Right renal cortex interstitium (tissue), 3 donors: ENCODE results near the gene PITX2. TPM values are rescaled to one million over a fixed set of nuclear protein-coding genes. Genes with fewer than 3 reads are reported as not detected.

Experiments used
- DNase-seq, 3 donors: peaks; one replicate each; pipeline ENCODE4 v3.0.0-alpha.2; 2013; ENCODE audit warnings: low read depth in 3 of 3, low spot score in 2 of 3
- polyA plus RNA-seq, 3 donors: library from polyadenylated mRNA; unstranded; fragments of 120-200 nt; gene quantifications; one replicate each; pipeline ENCODE4 v1.2.1, GENCODE V29; 2013; ENCODE audit not compliant: insufficient read length in 3 of 3

PITX2 gene
- polyA plus RNA-seq, 3 donors: 2.0 to 3.2 (median 2.3) TPM

DNA sequence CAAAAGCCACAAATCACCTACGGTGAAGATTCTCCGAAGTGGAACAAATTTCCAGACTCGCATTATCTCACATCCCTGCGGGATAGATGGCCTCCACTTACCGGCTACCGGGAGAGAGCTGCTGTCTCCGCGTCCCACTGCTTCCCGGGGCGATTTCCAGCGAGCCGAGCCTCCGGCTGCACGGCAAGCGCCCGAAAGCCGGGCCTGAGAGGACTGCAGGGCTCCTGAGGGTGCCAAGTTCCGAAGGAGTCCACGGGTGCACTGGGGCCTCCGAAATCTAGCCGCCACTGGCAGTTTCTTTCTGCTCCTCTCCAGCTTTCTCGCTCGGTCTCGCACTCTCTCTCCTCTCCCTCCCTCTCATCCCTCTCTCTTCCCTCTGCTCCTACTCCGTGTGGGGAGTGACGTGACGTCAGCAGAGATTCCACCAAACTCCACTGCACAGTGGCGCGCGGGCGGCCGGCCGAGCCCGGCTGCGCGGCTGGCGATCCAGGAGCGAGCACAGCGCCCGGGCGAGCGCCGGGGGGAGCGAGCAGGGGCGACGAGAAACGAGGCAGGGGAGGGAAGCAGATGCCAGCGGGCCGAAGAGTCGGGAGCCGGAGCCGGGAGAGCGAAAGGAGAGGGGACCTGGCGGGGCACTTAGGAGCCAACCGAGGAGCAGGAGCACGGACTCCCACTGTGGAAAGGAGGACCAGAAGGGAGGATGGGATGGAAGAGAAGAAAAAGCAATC, 14.0 kb upstream of the PITX2 start:
- no peak for DNase-seq

GRCh38 chr4:110636171-110636679, 13.3 kb upstream of the PITX2 start:
- no peak for DNase-seq

DNA sequence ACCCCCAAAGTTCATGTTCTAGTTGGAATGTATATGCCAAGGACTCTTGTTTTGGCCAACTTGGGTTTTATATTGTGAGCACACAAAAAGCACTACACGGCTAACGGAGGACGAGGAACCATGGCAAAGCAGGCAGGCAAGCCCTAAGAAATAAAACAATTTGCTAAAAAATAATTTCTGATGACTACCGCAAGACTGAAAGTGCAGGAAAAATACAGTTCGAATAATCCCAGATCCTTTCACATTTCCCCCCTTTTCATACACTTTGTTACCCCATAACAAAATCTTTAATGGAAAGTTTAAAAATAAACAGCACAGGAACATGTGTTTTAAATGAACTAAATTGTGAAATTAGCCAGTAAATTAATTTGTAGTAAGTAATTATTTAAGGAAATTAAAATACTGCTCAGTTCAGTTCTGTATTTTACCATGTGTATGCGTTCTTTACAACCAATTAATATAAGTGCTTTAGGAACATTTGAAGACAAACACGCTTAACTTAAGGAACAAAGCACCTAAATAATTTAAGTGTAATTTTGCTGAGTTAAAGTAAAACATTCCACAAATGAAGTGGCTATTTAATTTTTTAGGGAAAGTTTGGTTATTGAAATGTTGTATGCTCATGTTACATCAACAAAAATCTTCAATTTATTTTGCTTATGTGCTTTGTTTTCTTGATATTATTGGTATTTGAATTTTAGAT, 12.4 kb upstream of the PITX2 start:
- no peak for DNase-seq

GRCh38 chr4:110634350-110635162, 11.7 kb upstream of the PITX2 start:
- no peak for DNase-seq

DNA sequence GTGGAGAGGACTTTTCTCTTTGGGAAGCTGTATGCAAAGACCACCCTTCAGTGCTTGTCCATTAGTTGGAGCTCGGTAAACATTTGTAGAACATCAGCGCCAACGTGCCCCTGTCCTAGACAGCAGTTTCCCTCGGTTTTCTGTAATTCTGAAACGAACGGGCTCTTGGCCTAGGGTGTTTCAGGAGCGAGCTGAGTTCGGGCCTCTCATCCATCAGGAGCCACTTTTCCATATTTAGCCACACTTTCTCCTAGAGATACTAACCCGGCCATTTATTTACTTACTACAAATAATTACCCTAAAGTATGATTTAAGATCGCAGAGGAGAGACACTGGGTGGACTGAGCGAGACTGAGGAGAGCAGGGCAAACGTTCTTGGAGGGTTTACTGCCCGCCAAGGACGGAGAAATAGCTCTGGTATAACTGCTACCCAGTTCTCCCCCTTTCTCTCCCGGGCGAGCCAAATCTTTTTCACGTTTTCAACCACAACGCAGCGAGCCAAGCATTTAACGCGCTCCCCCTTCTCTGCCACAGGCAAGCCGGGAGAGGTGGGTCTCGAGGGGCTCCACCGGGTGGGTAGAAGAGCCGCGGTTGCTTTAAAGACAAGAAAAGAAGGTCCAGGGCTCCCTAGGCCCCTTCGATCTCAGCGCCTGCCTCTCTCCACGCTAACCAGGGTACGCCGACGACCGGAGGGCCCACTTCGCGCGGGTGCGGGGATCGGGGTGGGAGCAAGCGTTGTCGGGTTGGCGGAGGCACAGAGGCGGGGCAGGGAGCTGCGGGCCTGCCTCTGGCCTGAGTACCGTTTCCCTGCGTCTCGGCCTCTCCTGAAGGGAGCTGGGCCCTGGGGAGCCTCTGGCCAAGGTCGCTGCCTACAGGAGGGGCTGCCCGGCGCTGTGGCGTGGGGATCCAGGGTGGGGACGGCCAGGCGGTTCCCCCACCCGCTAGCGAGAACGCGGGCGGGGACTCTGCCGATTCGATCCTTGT, 10.8 kb upstream of the PITX2 start:
- no peak for DNase-seq

GRCh38 chr4:110632506-110633357, 9.9 kb upstream of the PITX2 start:
- no peak for DNase-seq

- peak; percentile 77 to 87 (median 82) for DNase-seq
Measured at GRCh38 chr4:110631584-110632505, 9.0 kb upstream of the PITX2 start.

DNA sequence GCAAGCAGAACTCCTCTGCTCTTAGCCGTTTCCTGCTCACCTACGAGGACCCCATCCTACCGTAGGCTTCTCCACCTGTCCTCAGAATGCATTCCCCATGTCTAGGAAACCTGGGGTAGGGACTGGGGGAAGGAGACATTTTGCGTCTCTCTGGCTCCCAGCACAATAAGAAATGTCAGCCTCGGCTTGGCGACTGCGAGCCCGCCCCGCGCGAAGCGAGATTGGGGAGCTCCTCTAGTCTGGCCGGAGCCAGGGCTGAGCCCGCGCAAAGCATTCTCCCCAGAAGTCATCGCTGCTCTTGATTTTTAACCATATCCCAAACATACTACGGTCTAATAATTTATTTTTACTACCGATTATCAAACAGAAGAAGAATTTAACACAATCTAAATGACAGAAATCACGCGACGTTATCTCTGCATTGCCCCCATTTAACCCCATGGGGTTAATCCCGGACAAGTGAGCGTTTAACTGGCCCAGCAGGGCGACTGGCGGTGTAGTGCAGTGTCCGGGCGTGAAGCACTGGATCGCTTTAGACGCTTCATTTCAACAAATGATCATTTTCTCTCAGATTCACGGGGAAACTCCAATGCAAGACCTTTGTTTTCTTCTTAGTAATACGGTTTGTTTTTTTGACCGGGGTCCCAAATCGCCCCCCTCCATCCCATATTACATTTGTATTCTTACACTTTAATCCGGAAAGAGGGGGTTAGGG, 8.0 kb upstream of the PITX2 start:
- no peak for DNase-seq

DNA sequence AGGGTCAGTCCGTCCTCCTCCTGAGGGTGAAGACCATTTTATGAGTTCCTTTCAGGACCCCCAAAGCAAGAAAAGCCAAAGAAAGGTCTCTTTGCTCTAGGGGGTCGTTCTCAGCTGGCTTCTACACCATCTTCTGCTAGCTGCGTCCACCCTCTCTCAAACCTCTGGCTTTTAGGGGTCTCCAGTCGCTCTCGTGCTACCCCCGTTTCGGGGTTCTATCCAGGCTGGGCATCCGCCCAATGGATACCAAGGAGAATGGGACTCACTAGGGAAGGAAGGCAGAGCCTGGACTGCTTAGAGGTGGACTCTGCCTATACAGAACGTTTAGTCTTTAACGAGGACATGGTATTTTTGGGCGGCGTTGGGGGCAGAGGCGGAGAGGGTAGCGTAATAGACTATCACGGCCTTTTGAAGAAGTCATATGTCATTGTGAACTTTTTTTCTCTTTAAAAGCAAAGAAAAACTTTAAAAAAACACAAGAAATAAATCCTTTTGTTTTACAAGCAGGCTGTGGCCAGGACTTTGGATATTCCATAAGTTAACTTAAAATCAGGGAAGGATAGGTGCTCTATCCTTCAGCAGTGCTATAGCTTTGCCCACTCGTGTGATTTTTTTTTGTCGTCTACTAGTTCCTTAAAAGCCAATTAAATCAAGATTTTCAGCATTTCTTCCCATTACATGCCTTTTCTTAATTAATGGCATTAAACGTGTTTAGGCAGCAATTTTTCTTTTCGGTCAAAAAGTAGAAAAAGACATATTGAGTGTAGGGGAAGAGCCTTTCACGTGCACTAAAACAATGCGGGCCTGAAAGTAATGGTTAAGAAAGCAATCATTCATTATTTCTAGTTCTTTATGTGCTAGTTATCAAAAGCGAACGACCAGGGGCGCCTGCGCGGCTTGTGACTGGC, 7.2 kb upstream of the PITX2 start:
- no peak for DNase-seq

DNA sequence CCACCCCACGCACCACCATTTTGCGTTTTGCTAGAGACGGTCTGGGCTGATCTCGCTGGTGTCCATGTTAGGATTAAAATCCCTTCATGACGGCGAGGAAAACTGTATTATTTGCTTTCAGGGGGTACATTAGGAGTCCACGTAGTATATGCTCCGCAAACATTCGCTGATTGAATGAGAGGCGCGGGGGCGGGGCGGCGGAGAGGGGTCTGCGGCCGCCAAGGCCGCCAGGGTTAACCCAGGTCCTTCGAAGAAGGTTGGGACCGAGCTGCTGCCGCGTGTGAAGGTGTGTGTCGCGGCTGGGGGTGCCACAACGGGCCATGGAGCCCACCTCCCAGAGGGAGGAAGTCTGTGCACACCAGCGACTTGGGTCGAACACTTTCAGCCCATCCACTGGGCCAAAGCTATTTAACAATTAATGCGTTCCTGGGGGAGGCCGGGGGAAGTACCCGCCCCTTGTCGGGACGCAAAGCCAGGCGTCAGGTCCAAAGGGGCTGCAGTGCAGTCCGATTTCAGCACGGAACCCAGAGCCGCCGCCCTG, 6.4 kb upstream of the PITX2 start:
- no peak for DNase-seq

- no peak for DNase-seq
Measured at GRCh38 chr4:110628663-110629213, 5.9 kb upstream of the PITX2 start.

GRCh38 chr4:110627977-110628662, 5.2 kb upstream of the PITX2 start:
- no peak for DNase-seq

GRCh38 chr4:110626532-110627153, 3.8 kb upstream of the PITX2 start:
- DNase-seq: no peak

DNA sequence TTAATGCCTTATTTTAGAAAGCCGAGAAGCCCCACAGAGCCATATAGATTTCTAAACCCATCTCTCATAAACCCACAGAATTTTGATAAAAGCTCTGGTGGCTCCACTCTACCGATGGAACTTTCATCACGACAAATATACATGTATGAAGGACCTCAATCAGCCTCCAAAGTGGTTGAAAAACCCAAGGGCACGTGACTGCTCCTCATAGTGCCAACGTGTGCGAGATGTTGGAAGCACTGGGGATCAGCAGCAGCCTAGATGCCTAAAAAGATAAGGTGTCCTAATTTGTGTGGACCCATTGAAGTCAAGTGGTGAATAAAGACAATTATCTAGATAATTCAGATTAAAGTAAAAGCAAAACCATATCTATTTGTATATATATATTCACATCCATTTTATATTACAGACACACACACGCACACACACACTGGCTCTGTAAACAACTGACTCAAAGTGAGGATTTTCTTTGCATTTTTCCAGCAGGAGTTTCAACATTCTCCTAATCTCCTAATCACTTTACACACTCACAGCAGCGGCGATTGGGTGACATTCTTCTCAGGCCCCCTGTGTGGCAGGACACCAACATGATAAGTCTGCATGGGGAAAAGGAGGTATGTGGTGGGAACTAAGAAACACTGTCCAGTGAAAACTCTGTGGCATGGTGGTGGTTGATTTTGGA, 2.8 kb upstream of the PITX2 start:
- no peak for DNase-seq
